Measurements from ENCODE around the gene YBX2. TPM values are rescaled to one million over a fixed set of nuclear protein-coding genes. Genes with fewer than 3 reads are reported as not detected.

Gene YBX2
- total and polyA plus RNA-seq, 7 donors, result 0.14 to 1.8 (median 0.66) TPM

- 23 to 24% (median 24%) methylated on average over 2 of the region's 2 CpGs for WGBS, 3 donors
- peaks cover 7 to 55% of the 10 kb centered on the region in 2 donors for H3K36me3 ChIP-seq (ENCODE audit: insufficient read depth in 1 of 2, low read depth in 1 of 2)
- no peak for TF ChIP-seq CTCF (IDR thresholded peaks at IDR 0.05)
- peaks cover 35% of the 10 kb centered on the region for H3K4me1 ChIP-seq
- no peak for ATAC-seq
- H3K27ac ChIP-seq, result peak overlapping the region; percentile 87
- intact Hi-C loops (cut with DNase I), result loop anchor here (2.0 to 10.0 kb wide), 3 partner anchors 37 to 901 kb away; partner anchors contain the start of genes SENP3 (in 1 of the 2) and SLC2A4 (in 1 of the 2)
- no peaks in the 10 kb centered on the region for H3K9me3 ChIP-seq
- H3K4me3 ChIP-seq, result peak overlapping the region; percentile 96
- no peak for DNase-seq
- no peaks in the 10 kb centered on the region for H3K27me3 ChIP-seq (ENCODE audit: insufficient read depth in 3 of 3, low read length in 2 of 3)
Measured at GRCh38 chr17:7243453-7243729, 51.0 kb downstream of the YBX2 start.

GRCh38 chr17:7242717-7243452, 51.6 kb downstream of the YBX2 start:
- ATAC-seq (peak; percentile 65 to 75 (median 66)), DNase-seq (peak; percentile 97 to 98)
- Histone ChIP-seq H3K9me3 (no peaks in the 10 kb centered on the region), H3K4me1 (peaks cover 30% of the 10 kb centered on the region), H3K27ac (peak overlapping the region; percentile 87), H3K4me3 (peak overlapping the region; percentile 96), H3K27me3 (ENCODE audit: insufficient read depth in 3 of 3, low read length in 2 of 3) (no peaks in the 10 kb centered on the region), H3K36me3 (ENCODE audit: insufficient read depth in 1 of 2, low read depth in 1 of 2) (peaks cover 7 to 55% of the 10 kb centered on the region in 2 donors)
- intact Hi-C loops (cut with DNase I), result loop anchor here (2.0 to 10.0 kb wide), 3 partner anchors 38 to 902 kb away; partner anchors contain the start of genes SENP3 (in 1 of the 2) and SLC2A4 (in 1 of the 2)
- peak; percentile 12 for TF ChIP-seq CTCF (IDR thresholded peaks at IDR 0.05)
- 0 to 1% (median 1%) methylated on average over 38 to 49 of the region's 49 CpGs for WGBS, 3 donors

- DNase-seq (peak; percentile 94 to 97), ATAC-seq (peak; percentile 40 to 64 (median 48))
- no peaks in the 10 kb centered on the region for H3K9me3 ChIP-seq
- peaks cover 23% of the 10 kb centered on the region for H3K4me1 ChIP-seq
- H3K27ac ChIP-seq, result peak within 1 kb of the TSS; percentile 87
- intact Hi-C loops (cut with DNase I), result loop anchor here (2.0 to 10.0 kb wide), 3 partner anchors 39 to 903 kb away; partner anchors contain the start of genes SENP3 (in 1 of the 2) and SLC2A4 (in 1 of the 2)
- peaks cover 7 to 53% of the 10 kb centered on the region in 2 donors for H3K36me3 ChIP-seq (ENCODE audit: insufficient read depth in 1 of 2, low read depth in 1 of 2)
- no peak for TF ChIP-seq CTCF (IDR thresholded peaks at IDR 0.05)
- 0 to 1% (median 0%) methylated on average over 62 of the region's 62 CpGs for WGBS, 3 donors
- H3K27me3 ChIP-seq (ENCODE audit: insufficient read depth in 3 of 3, low read length in 2 of 3), result no peaks in the 10 kb centered on the region
- H3K4me3 ChIP-seq, result peak within 1 kb of the TSS; percentile 96
Measured at GRCh38 chr17:7241783-7242716, 52.4 kb downstream of the YBX2 start, which contains the start of gene GABARAP. Gene GABARAP (minus strand): TSS chr17:7242449. CDS start chr17:7242330, 119 bp downstream.

- H3K9me3 ChIP-seq, result no peaks in the 10 kb centered on the region
- peaks cover 23% of the 10 kb centered on the region for H3K4me1 ChIP-seq
- DNase-seq (no peak), ATAC-seq (no peak)
- no peak for TF ChIP-seq CTCF (IDR thresholded peaks at IDR 0.05)
- peak overlapping the region; percentile 87 for H3K27ac ChIP-seq
- WGBS, 3 donors, result 19 to 31% (median 25%) methylated on average over 9 of the region's 9 CpGs
- H3K4me3 ChIP-seq, result peak overlapping the region; percentile 96
- intact Hi-C loops (cut with DNase I), result loop anchor here (10.0 kb wide), 2 partner anchors 324 to 904 kb away; partner anchors contain the start of gene SENP3 (in 1 of the 2)
- no peaks in the 10 kb centered on the region for H3K27me3 ChIP-seq (ENCODE audit: insufficient read depth in 3 of 3, low read length in 2 of 3)
- H3K36me3 ChIP-seq (ENCODE audit: insufficient read depth in 1 of 2, low read depth in 1 of 2), result peaks cover 7 to 50% of the 10 kb centered on the region in 2 donors
Measured at GRCh38 chr17:7241090-7241733, 53.2 kb downstream of the YBX2 start.

All from psoas muscle (tissue), 8 donors.